Body of pancreas (tissue), 4 donors: ENCODE results near the gene IFIT5.

Experiments
- POLR2A ChIP-seq, 3 donors: fragments of 450-650 bp; IDR thresholded peaks; one replicate each; pipeline ENCODE4 v1.6.1; 2016; ENCODE audit warnings: antibody characterized with exemption in 3 of 3, mild to moderate bottlenecking in 2 of 3
- TF ChIP-seq, protein P1 (sequence below), 7 experiments: fragments of 450-650 bp in 4 of 7; fragments of 200-600 bp in 3 of 7; sonication (generic) in 3 of 7; IDR thresholded peaks; one replicate each; pipeline ENCODE4 v1.5.1; 2016 to 2019; ENCODE audit warnings: antibody characterized with exemption in 7 of 7

DNA sequence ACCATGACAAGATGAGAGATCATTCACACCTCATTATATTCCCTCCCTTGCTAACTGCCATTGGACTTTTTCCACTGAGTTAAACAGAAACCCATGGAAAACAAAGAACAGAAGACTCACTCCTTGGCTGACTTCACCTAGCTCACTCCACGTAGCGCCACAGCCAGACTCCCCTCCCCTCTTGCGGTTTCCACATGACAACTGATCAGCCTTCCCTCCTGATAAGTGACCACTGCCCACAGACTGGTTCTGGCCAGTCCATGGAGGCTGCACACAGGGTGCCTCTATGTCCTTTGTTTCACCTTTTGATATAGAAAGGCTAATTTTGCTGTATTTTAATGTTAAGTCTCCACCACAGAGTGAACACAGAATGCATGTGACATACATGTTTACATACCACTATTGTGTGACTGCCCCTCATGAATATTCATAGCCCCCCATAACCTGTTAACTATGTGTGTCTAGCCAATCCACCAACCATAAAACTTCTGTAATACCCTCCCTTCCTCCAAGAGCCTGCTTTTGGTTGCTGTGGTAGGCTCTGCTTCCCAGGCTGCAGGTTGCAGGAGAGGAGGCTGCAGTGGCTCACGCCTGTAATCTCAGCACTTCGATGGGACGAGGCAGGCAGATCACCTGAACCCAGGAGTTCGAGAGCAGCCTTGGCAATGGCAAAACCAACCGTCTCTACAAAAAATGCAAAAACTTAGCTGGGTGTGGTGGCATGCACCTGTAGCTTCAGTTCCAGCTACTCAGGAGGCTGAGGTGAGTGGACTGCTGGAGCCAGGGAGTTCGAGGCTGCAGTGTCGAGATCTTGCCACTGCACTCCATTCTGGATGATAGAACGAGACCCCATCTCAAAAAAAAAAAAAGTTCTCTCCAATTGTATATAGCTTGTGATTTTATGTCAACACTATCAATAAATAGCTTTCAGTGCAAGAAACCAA is 10.0 kb upstream of the IFIT5 start:
- TF ChIP-seq, protein P1, sequence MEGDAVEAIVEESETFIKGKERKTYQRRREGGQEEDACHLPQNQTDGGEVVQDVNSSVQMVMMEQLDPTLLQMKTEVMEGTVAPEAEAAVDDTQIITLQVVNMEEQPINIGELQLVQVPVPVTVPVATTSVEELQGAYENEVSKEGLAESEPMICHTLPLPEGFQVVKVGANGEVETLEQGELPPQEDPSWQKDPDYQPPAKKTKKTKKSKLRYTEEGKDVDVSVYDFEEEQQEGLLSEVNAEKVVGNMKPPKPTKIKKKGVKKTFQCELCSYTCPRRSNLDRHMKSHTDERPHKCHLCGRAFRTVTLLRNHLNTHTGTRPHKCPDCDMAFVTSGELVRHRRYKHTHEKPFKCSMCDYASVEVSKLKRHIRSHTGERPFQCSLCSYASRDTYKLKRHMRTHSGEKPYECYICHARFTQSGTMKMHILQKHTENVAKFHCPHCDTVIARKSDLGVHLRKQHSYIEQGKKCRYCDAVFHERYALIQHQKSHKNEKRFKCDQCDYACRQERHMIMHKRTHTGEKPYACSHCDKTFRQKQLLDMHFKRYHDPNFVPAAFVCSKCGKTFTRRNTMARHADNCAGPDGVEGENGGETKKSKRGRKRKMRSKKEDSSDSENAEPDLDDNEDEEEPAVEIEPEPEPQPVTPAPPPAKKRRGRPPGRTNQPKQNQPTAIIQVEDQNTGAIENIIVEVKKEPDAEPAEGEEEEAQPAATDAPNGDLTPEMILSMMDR (IDR thresholded peaks at IDR 0.05), result no peak
- no peak for TF ChIP-seq POLR2A (IDR thresholded peaks at IDR 0.05)
